Mucosa of descending colon (tissue), 3 donors: ENCODE results near the gene CCDC70. TPM values are rescaled to one million over a fixed set of nuclear protein-coding genes. Genes with fewer than 3 reads are reported as not detected.

Experiments
- ATAC-seq: fragments of 200-7000 bp; cut with Tn5 transposase; one replicate; pipeline ENCODE4 v1.9.1; 2020; ENCODE audit warnings: mild to moderate bottlenecking, moderate library complexity
- DNase-seq, 3 donors: peaks; one replicate each; pipeline ENCODE4 v3.0.0-alpha.2; 2020
- H3K36me3 ChIP-seq: fragments of 200-600 bp; one replicate; pipeline ENCODE4 v1.8.0; 2021; ENCODE audit warnings: low read depth, mild to moderate bottlenecking
- H3K4me1 ChIP-seq: fragments of 200-600 bp; one replicate; pipeline ENCODE4 v1.8.0; 2021; ENCODE audit warnings: low read depth, mild to moderate bottlenecking
- H3K4me3 ChIP-seq: fragments of 200-600 bp; one replicate; pipeline ENCODE4 v1.8.0; 2021; ENCODE audit warnings: mild to moderate bottlenecking
- H3K9me3 ChIP-seq: fragments of 200-600 bp; one replicate; pipeline ENCODE4 v1.8.0; 2021; ENCODE audit warnings: mild to moderate bottlenecking
- intact Hi-C, 2 donors: fragments of 100-400 bp; cut with DNase I in 1 of 2; cut with micrococcal nuclease in 1 of 2; formaldehyde crosslinking; loops; one replicate each; pipeline versions ENCODE4 v1.11.0 to v1.11.1; 2022; cut with DNase I, micrococcal nuclease
- total RNA-seq, 3 donors: library from RNA; stranded (reverse); fragmentation: NEBNext Ultra II Directional in 2 of 3; extraction: Animal tissue kit (Norgen Biotek cat#: 25700) in 2 of 3; gene quantifications; one replicate each; pipeline versions ENCODE4 v1.2.1 to v1.2.4, GENCODE V29; 2021 to 2023
- TF ChIP-seq, protein P1 (sequence below): fragments of 200-600 bp; IDR thresholded peaks from one replicate; pipeline ENCODE4 v1.8.0; 2022; ENCODE audit warnings: antibody characterized with exemption, mild to moderate bottlenecking
- donor health status: DM: no; HTN: no; CAD: no; lungs with moderate emphysema.
- donor health status: DM: no; HTN: no; CAD: no.
- donor health status: DM: no; HTN: yes; CAD: no.

The CCDC70 gene
- total RNA-seq, 3 donors from 2014 or later: not detected

DNA sequence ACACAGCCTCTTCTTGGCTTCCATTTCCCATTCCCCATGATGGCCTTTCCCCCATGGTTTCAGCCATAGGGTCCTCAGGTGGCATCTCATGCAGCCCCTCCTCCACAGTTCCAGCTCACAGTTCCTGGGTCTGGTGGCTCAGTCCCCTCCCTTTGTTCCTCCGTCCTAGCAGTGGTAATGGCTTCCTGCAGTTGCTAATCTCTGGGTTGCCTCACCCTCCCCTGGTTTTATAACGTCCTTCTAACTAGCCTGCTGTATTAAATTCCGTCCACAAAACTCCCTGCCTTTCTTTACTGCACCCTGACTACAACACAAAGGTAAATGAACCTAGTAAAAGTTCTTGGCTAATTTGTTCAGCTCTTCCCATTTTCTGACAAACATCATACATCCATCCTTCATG, 30.9 kb downstream of the CCDC70 start:
- Histone ChIP-seq H3K4me3 (no peak overlapping the region), H3K36me3 (no peaks in the 10 kb centered on the region), H3K4me1 (no peaks in the 10 kb centered on the region), H3K9me3 (no peaks in the 10 kb centered on the region)
- TF ChIP-seq, protein P1, sequence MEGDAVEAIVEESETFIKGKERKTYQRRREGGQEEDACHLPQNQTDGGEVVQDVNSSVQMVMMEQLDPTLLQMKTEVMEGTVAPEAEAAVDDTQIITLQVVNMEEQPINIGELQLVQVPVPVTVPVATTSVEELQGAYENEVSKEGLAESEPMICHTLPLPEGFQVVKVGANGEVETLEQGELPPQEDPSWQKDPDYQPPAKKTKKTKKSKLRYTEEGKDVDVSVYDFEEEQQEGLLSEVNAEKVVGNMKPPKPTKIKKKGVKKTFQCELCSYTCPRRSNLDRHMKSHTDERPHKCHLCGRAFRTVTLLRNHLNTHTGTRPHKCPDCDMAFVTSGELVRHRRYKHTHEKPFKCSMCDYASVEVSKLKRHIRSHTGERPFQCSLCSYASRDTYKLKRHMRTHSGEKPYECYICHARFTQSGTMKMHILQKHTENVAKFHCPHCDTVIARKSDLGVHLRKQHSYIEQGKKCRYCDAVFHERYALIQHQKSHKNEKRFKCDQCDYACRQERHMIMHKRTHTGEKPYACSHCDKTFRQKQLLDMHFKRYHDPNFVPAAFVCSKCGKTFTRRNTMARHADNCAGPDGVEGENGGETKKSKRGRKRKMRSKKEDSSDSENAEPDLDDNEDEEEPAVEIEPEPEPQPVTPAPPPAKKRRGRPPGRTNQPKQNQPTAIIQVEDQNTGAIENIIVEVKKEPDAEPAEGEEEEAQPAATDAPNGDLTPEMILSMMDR: no peak
- intact Hi-C loops: loop anchor here in 1 of 2 donors (10.0 kb wide), 1 partner anchor 232 kb away; the partner anchor contains the start of gene NEK5
- peak; percentile 76 for ATAC-seq
- peak in 1 of 3 donors; percentile 7 for DNase-seq

DNA sequence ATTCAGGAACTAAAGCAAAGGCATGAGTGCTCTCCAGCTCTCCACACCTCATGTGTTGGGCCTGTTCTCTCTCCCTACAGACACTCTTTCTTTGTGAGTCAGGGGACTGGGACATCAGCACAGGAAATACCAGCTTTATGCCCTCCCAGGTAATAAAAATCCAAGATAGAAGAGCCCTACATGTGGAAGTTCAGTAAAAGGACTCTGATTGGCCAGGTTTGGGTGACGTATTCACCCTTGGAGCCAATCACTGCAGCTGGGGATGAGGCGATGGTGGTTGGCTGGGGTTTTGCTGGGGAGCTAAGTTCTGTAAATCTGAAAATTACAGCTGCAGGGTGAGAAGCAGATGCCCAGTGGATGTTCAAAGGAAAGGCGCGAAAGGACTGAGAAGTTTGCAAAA, 32.5 kb downstream of the CCDC70 start:
- intact Hi-C loops: loop anchor here in 1 of 2 donors (10.0 kb wide), 1 partner anchor 231 kb away; the partner anchor contains the start of gene NEK5
- TF ChIP-seq, protein P1: no peak
- H3K9me3 ChIP-seq: no peaks in the 10 kb centered on the region
- no peak for DNase-seq
- no peak overlapping the region for H3K4me3 ChIP-seq
- H3K36me3 ChIP-seq: no peaks in the 10 kb centered on the region
- no peak for ATAC-seq
- H3K4me1 ChIP-seq: no peaks in the 10 kb centered on the region

DNA sequence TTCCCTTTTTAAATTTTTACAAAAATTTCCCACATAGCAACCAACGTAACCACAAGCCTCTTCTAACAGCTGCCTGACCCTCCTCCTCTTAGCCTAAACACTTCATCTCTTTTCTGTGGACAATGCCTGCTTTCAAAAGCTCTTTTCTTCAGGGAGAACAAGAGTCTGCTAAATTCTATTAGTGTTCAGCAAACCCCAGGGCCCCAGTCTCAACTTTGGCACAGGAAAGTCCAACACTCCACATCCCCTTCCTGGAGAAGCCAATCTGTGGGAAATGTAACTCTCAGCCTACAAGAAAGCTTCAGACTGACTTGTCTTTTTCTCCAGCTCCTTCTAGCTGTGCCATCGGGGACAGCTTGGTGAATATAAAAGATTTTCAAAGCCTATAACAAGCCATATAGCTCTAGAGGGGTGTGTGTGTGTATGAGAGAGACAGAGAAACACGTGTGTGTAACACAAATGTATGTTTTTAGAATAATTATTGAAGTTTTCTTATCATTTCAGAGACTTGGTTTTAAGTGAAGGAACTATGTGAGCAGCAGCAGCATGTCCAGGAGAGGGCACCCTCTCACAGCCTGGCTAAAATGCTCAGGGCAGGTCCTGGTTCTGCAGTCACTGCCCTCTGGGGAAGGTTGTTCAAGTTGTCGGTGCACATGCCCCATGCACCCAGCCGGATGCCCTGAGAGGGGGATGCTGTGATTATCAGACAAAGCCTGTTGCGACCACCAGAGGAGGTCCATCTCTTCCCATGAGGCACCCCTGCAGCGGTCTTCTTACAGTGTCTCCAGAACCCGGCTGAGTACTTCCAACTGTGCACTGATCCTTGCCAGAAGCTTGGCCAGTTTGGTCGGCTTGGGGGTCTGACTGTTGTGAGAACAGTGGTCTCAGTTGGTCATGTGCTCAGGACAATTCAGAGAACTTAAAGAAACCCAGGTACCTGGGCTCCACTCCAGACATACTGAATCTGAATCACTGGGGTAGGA, 34.4 kb downstream of the CCDC70 start:
- no peaks in the 10 kb centered on the region for H3K4me1 ChIP-seq
- H3K36me3 ChIP-seq: no peaks in the 10 kb centered on the region
- H3K4me3 ChIP-seq: no peak overlapping the region
- TF ChIP-seq, protein P1: peak; percentile 38
- ATAC-seq: peak; percentile 87
- intact Hi-C loops: loop anchor here in 1 of 2 donors (10.0 kb wide), 1 partner anchor 229 kb away; the partner anchor contains the start of gene NEK5
- DNase-seq: peak in 2 of 3 donors; percentile 63 to 77
- no peaks in the 10 kb centered on the region for H3K9me3 ChIP-seq

DNA sequence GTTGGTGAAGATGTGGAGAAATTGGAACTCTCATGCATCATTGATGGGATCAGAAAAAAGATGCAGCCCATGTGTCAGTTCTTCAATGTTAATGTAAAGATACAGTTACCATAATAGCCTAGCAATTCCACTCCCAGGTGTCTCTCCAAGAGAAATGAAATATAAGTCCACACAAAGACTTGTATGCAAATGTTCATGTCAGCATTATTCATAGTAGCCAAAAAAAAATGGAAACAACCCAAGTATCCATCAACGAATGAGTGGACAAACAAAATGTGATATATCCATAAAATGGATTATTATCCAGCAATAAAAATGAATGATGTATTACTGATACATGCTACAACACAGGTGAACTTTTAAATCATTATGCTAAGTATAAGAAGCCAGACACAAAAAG, 38.7 kb downstream of the CCDC70 start:
- intact Hi-C loops: no loop called here
- no peaks in the 10 kb centered on the region for H3K9me3 ChIP-seq
- TF ChIP-seq, protein P1: no peak
- no peak overlapping the region for H3K4me3 ChIP-seq
- no peaks in the 10 kb centered on the region for H3K4me1 ChIP-seq
- no peak for ATAC-seq
- no peak for DNase-seq
- H3K36me3 ChIP-seq: no peaks in the 10 kb centered on the region

DNA sequence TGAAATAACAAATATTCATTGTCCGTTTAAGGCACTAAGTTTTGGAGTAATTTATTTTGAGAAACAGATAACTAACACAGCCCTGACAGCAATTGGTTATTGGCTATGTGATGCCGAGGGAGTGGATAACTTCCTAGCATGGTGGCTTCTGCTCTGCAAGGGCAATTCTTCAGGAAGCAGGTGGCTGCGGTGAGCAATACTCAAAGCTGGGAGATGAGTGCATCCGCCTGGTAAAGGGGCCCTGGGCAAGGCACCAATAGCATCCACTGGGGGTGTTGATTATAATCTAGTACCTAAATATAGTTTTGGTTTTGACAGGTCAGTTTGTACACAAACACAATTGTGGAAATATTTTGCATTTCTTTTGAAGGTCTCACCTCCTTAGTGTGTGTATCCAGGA, 41.0 kb downstream of the CCDC70 start:
- TF ChIP-seq, protein P1: no peak
- intact Hi-C loops: no loop called here
- H3K4me1 ChIP-seq: no peaks in the 10 kb centered on the region
- no peaks in the 10 kb centered on the region for H3K9me3 ChIP-seq
- H3K36me3 ChIP-seq: no peaks in the 10 kb centered on the region
- H3K4me3 ChIP-seq: no peak overlapping the region
- ATAC-seq: no peak
- DNase-seq: no peak
